HG03571 (cell line): Measurements from ENCODE around the gene EFCAB12.
"Not testable (repeated sequence)": the region's sequence is repeated elsewhere in the genome, so short reads cannot be mapped to it uniquely, and the experiment has no call there.

ENCODE experiments used
- ATAC-seq: cut with Tn5 transposase; IDR thresholded peaks from one replicate; pipeline ENCODE4 v1.9.1; 2021; ENCODE audit not compliant: unreplicated experiment

EFCAB12 gene

GRCh38 chr3:129421988-129422745, 6.3 kb downstream of the EFCAB12 start:
- no peak for ATAC-seq

GRCh38 chr3:129421236-129421883, 7.1 kb downstream of the EFCAB12 start:
- no peak for ATAC-seq

GRCh38 chr3:129419476-129419875, 9.0 kb downstream of the EFCAB12 start:
- ATAC-seq: no peak

GRCh38 chr3:129418041-129418973, 10.1 kb downstream of the EFCAB12 start:
- no peak for ATAC-seq

GRCh38 chr3:129417326-129417725, 11.1 kb downstream of the EFCAB12 start:
- ATAC-seq: no peak

GRCh38 chr3:129416415-129416814, 12.0 kb downstream of the EFCAB12 start:
- no peak for ATAC-seq

GRCh38 chr3:129415830-129416229, 12.6 kb downstream of the EFCAB12 start:
- no peak for ATAC-seq

- ATAC-seq: no peak
Measured at GRCh38 chr3:129415378-129415777, 13.1 kb downstream of the EFCAB12 start.

GRCh38 chr3:129413687-129414506, 14.5 kb downstream of the EFCAB12 start:
- ATAC-seq: peak; percentile 80

- ATAC-seq: not testable (repeated sequence)
Measured at GRCh38 chr3:129413238-129413637, 15.2 kb downstream of the EFCAB12 start.

- ATAC-seq: no peak
Measured at GRCh38 chr3:129412542-129413198, 15.8 kb downstream of the EFCAB12 start.

GRCh38 chr3:129410971-129411370, 17.5 kb downstream of the EFCAB12 start:
- no peak for ATAC-seq

- ATAC-seq: no peak
Measured at GRCh38 chr3:129409541-129409940, 18.9 kb downstream of the EFCAB12 start.

GRCh38 chr3:129404610-129405009, 23.8 kb downstream of the EFCAB12 start:
- no peak for ATAC-seq

GRCh38 chr3:129404130-129404529, 24.3 kb downstream of the EFCAB12 start:
- no peak for ATAC-seq

GRCh38 chr3:129403450-129403849, 25.0 kb downstream of the EFCAB12 start:
- no peak for ATAC-seq

- ATAC-seq: no peak
Measured at GRCh38 chr3:129402616-129403015, 25.8 kb downstream of the EFCAB12 start.

GRCh38 chr3:129402210-129402609, 26.2 kb downstream of the EFCAB12 start:
- ATAC-seq: no peak

GRCh38 chr3:129399895-129400357, 28.5 kb downstream of the EFCAB12 start:
- ATAC-seq: no peak
